GM23338 (cell line): ENCODE measurements around the gene IKBKE. TPM values are rescaled to one million over a fixed set of nuclear protein-coding genes. Genes with fewer than 3 reads are reported as not detected.

Experiments used
- ATAC-seq: fragments of 200-7000 bp; cut with Tn5 transposase; 3 replicates; pipeline ENCODE4 v1.9.1; 2020
- DNase-seq: peaks from one replicate; pipeline ENCODE4 v3.0.0-alpha.2; 2015; ENCODE audit warnings: low spot score
- H2AFZ ChIP-seq: fragments of 200-600 bp; sonication (generic); 2 replicates; pipeline ENCODE4 v1.8.0; 2016; ENCODE audit warnings: antibody characterized with exemption, mild to moderate bottlenecking, moderate library complexity
- H3F3A ChIP-seq: fragments of 200-600 bp; sonication (generic); replicated peaks from 2 replicates; pipeline ENCODE4 v1.8.0; 2017; ENCODE audit warnings: antibody characterized with exemption, mixed run types, low read depth
- H3K27ac ChIP-seq: fragments of 200-600 bp; sonication (generic); 2 replicates; pipeline ENCODE4 v1.6.1; 2016; ENCODE audit warnings: low read depth
- H3K27me3 ChIP-seq: fragments of 200-600 bp; sonication (generic); 2 replicates; pipeline ENCODE4 v1.8.0; 2016; ENCODE audit warnings: mild to moderate bottlenecking, mixed run types, moderate library complexity; ENCODE audit not compliant: insufficient read depth
- H3K36me3 ChIP-seq: fragments of 200-600 bp; sonication (generic); 2 replicates; pipeline ENCODE4 v1.8.0; 2016; ENCODE audit warnings: mild to moderate bottlenecking; ENCODE audit not compliant: insufficient read depth
- H3K4me1 ChIP-seq: fragments of 200-600 bp; sonication (generic); 2 replicates; pipeline ENCODE4 v1.8.0; 2016; ENCODE audit warnings: mild to moderate bottlenecking, moderate library complexity; ENCODE audit not compliant: insufficient read depth
- H3K4me2 ChIP-seq: fragments of 200-600 bp; sonication (generic); 2 replicates; pipeline ENCODE4 v1.7.1; 2017; ENCODE audit warnings: mixed run types
- H3K4me3 ChIP-seq: fragments of 200-600 bp; sonication (generic); 2 replicates; pipeline ENCODE4 v1.6.1; 2016; ENCODE audit warnings: mixed run types
- H3K79me2 ChIP-seq: fragments of 200-600 bp; sonication (generic); replicated peaks from 2 replicates; pipeline ENCODE4 v1.8.0; 2017; ENCODE audit warnings: mild to moderate bottlenecking; ENCODE audit not compliant: insufficient read depth
- H3K9me2 ChIP-seq: fragments of 200-600 bp; sonication (generic); 2 replicates; pipeline ENCODE4 v1.8.0; 2017; ENCODE audit not compliant: insufficient read depth
- H4K20me1 ChIP-seq: fragments of 200-600 bp; sonication (generic); replicated peaks from 2 replicates; pipeline ENCODE4 v1.8.0; 2017; ENCODE audit warnings: mild to moderate bottlenecking; ENCODE audit not compliant: insufficient read depth
- H3K27ac Mint-ChIP-seq: 2 replicates; pipeline ENCODE4 v1.8.0; 2020; ENCODE audit warnings: inconsistent platforms, mild to moderate bottlenecking, moderate library complexity, mixed read lengths
- H3K27me3 Mint-ChIP-seq: 3 replicates; pipeline ENCODE4 v1.8.0; 2022; ENCODE audit warnings: low read depth, mild to moderate bottlenecking, moderate library complexity, mixed read lengths, inconsistent platforms; ENCODE audit not compliant: insufficient read depth, poor library complexity
- H3K36me3 Mint-ChIP-seq: 3 replicates; pipeline ENCODE4 v1.8.0; 2021; ENCODE audit warnings: low read depth, mild to moderate bottlenecking, inconsistent platforms, moderate library complexity, mixed read lengths
- H3K4me1 Mint-ChIP-seq: 3 replicates; pipeline ENCODE4 v1.8.0; 2020; ENCODE audit warnings: mild to moderate bottlenecking, inconsistent platforms, mixed read lengths
- H3K4me3 Mint-ChIP-seq: 3 replicates; pipeline ENCODE4 v1.8.0; 2021; ENCODE audit warnings: moderate library complexity, mild to moderate bottlenecking, inconsistent platforms, mixed read lengths
- H3K9me3 Mint-ChIP-seq: 3 replicates; pipeline ENCODE4 v1.8.0; 2020; ENCODE audit warnings: moderate library complexity, mild to moderate bottlenecking, inconsistent platforms, mixed read lengths
- CREB1 ChIP-seq: fragments of 250-450 bp; sonication (Bioruptor Pico); IDR thresholded peaks from 2 replicates; pipeline ENCODE4 v1.5.0; 2020; ENCODE audit warnings: low read depth, mild to moderate bottlenecking, moderate library complexity
- CTCF ChIP-seq, 2 experiments: fragments of 200-600 bp in 1 of 2; sonication (generic) in 1 of 2; conservative IDR thresholded peaks; 2 replicates each; pipeline versions ENCODE4 v1.5.1 to v1.6.1; 2016 to 2017; ENCODE audit warnings: antibody characterized with exemption in 2 of 2, low read depth in 2 of 2, mild to moderate bottlenecking in 2 of 2, moderate library complexity in 1 of 2
- EZH2 ChIP-seq: fragments of 200-600 bp; sonication (generic); IDR thresholded peaks from one replicate; pipeline ENCODE4 v1.8.0; 2017; ENCODE audit warnings: antibody characterized with exemption, mild to moderate bottlenecking, low read depth; ENCODE audit not compliant: unreplicated experiment
- EZH2phosphoT487 ChIP-seq: fragments of 200-600 bp; sonication (generic); IDR thresholded peaks from one replicate; pipeline ENCODE4 v1.8.1; 2018; ENCODE audit warnings: antibody characterized with exemption; ENCODE audit not compliant: unreplicated experiment
- JUNB ChIP-seq: IDR thresholded peaks from one replicate; pipeline ENCODE4 v1.6.1; 2016; ENCODE audit warnings: antibody characterized with exemption; ENCODE audit not compliant: unreplicated experiment
- NANOG ChIP-seq: IDR thresholded peaks from 2 replicates; pipeline ENCODE4 v1.6.1; 2016; ENCODE audit warnings: antibody characterized with exemption, borderline replicate concordance
- POLR2AphosphoS5 ChIP-seq: IDR thresholded peaks from 2 replicates; pipeline ENCODE4 v1.6.1; 2016; ENCODE audit warnings: antibody characterized with exemption, low read depth
- REST ChIP-seq: IDR thresholded peaks from one replicate; pipeline ENCODE4 v1.6.1; 2018; ENCODE audit warnings: antibody characterized with exemption; ENCODE audit not compliant: unreplicated experiment
- STAT1 ChIP-seq: IDR thresholded peaks from one replicate; pipeline ENCODE4 v1.6.1; 2016; ENCODE audit warnings: antibody characterized with exemption; ENCODE audit not compliant: unreplicated experiment
- ZNF114 ChIP-seq: fragments of 250-450 bp; sonication (Bioruptor Pico); IDR thresholded peaks from 2 replicates; pipeline ENCODE4 v1.5.0; 2020; ENCODE audit warnings: mild to moderate bottlenecking, moderate library complexity
- ZNF331 ChIP-seq: fragments of 250-450 bp; sonication (Bioruptor Pico); IDR thresholded peaks from 2 replicates; pipeline ENCODE4 v1.5.0; 2020; ENCODE audit warnings: low read depth, mild to moderate bottlenecking, moderate library complexity
- polyA plus RNA-seq: library from polyadenylated mRNA; unstranded; fragments of >200 nt; fragmentation: Nextera tagmentation; extraction: Ambion mirVana; gene quantifications from 2 replicates; pipeline ENCODE4 v1.2.1, GENCODE V29; 2016
- total RNA-seq: library from RNA; depleted of rRNA; stranded (reverse); fragments of >200 nt; shearing (Covaris generic); gene quantifications from 2 replicates; pipeline ENCODE4 v1.2.3, GENCODE V29; 2014

Gene IKBKE
- total and polyA plus RNA-seq, 2 experiments from 2014 or later, result 4.8 to 11.1 TPM

GRCh38 chr1:206439205-206439604 is 31.1 kb upstream of the IKBKE start (continued):
- TF ChIP-seq CREB1 (CRISPR knock-in tag) (no peak), POLR2AphosphoS5 (no peak), STAT1 (no peak), REST (no peak), JUNB (no peak), ZNF114 (CRISPR knock-in tag) (no peak)

GRCh38 chr1:206441336-206441967 is 28.8 kb upstream of the IKBKE start:
- Histone ChIP-seq H3K4me1 (no peaks in the 10 kb centered on the region), H3K4me2 (no peak overlapping the region), H4K20me1 (peaks cover 2% of the 10 kb centered on the region; the same call in 1 of the 2 replicates), H3K27me3 (no peaks in the 10 kb centered on the region), H3K27ac (no peak overlapping the region), H3K36me3 (0 out of 2 replicates have a peak, but pooled peaks cover 8% of the 10 kb centered on the region), H3K4me3 (no peak overlapping the region), H3K9me2 (no peaks in the 10 kb centered on the region), H2AFZ (no peak overlapping the region), H3K79me2 (no peaks in the 10 kb centered on the region), H3F3A (no peaks in the 10 kb centered on the region)
- TF ChIP-seq NANOG (no peak), CTCF (conservative IDR thresholded peaks at IDR 0.05; ENCODE audit: low read depth in 2 of 2) (no peak), ZNF114 (CRISPR knock-in tag) (no peak)
- Mint-ChIP-seq H3K27ac (no peak overlapping the region), H3K9me3 (no peaks in the 10 kb centered on the region), H3K4me3 (no peak overlapping the region), H3K4me1 (peaks cover 6% of the 10 kb centered on the region; the same call in 2 of the 3 replicates), H3K27me3 (peaks cover 1% of the 10 kb centered on the region), H3K36me3 (peaks cover 32% of the 10 kb centered on the region)
- no peak for ATAC-seq
- DNase-seq, result no peak

GRCh38 chr1:206442101-206442500 is 28.2 kb upstream of the IKBKE start:
- H3K4me3 Mint-ChIP-seq, result no peak overlapping the region
- no peak for DNase-seq
- TF ChIP-seq EZH2 (no peak), POLR2AphosphoS5 (no peak), STAT1 (no peak), REST (no peak), NANOG (no peak), ZNF331 (CRISPR knock-in tag) (no peak), EZH2phosphoT487 (no peak), ZNF114 (CRISPR knock-in tag) (no peak)

More at GRCh38 chr1:206442101-206442500, 28.2 kb upstream of the IKBKE start:
- Histone ChIP-seq H3K4me2 (no peak overlapping the region), H3K4me3 (no peak overlapping the region), H3K36me3 (0 out of 2 replicates have a peak, but pooled peaks cover 8% of the 10 kb centered on the region), H3F3A (no peaks in the 10 kb centered on the region), H3K27me3 (no peaks in the 10 kb centered on the region), H3K79me2 (no peaks in the 10 kb centered on the region), H3K9me2 (no peaks in the 10 kb centered on the region), H3K27ac (no peak overlapping the region), H4K20me1 (no peaks in the 10 kb centered on the region; the same call in 1 of the 2 replicates), H2AFZ (no peak overlapping the region), H3K4me1 (no peaks in the 10 kb centered on the region)
- H3K9me3 Mint-ChIP-seq, result no peaks in the 10 kb centered on the region
- no peaks in the 10 kb centered on the region for H3K4me1 Mint-ChIP-seq
- H3K27me3 Mint-ChIP-seq, result peaks cover 1% of the 10 kb centered on the region
- H3K27ac Mint-ChIP-seq, result no peak overlapping the region; the same call in 1 of the 2 replicates
- no peak for ATAC-seq
- H3K36me3 Mint-ChIP-seq, result peaks cover 34% of the 10 kb centered on the region
